Mucosa of gallbladder (tissue), 1 donor: ENCODE results near the gene HTR2A. TPM values are rescaled to one million over a fixed set of nuclear protein-coding genes. Genes with fewer than 3 reads are reported as not detected.
"Not testable (repeated sequence)": the region's sequence is repeated elsewhere in the genome, so short reads cannot be mapped to it uniquely, and the experiment has no call there.

ENCODE experiments used
- DNase-seq: peaks from one replicate; pipeline ENCODE4 v3.0.0-alpha.2; 2020; ENCODE audit warnings: low spot score
- total RNA-seq: library from RNA; stranded (reverse); gene quantifications from one replicate; pipeline ENCODE4 v1.2.1, GENCODE V29; 2021
- donor health status: DM: no; HTN: no; CAD: no.

The HTR2A gene
- total RNA-seq, 1 donor from 2014 or later: 0.66 TPM

DNA sequence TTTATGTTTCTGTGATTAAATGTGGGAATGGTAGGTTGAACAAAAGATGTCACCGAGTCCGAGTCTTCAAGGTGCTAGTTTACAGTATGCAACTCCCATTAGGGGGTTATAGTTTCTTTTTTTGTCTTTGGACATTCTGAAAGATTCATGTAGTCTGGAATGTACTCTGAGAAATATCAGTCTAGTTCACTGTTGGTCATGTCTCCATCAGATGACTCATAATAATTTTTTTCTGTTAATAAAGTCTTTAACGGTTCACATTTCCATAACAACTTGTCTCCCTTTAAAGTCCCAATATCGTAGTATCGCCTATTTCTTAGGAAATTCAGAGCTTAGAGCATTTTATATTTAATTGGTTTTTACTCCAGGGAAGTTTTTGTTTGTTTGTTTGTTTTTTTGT is 86.4 kb downstream of the HTR2A start:
- DNase-seq: no peak

DNA sequence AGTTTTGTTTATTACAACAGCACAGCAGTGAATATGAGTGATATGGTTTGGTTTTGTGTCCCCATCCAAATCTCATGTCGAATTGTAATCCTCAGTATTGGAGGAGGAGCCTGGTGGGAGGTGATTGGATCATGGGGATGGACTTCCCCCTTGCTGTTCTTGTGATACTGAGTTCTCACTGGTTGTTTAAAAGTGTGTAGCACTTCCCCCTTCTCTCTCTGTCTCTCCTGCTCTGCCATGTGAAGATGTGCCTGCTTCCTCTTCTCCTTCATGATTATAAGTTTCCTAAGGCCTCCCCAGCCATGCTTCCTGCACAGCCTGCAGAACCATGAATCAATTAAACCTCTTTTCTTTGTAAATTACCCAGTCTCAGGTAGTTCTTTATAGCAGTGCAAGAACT is 91.9 kb downstream of the HTR2A start:
- DNase-seq: not testable (repeated sequence)

DNA sequence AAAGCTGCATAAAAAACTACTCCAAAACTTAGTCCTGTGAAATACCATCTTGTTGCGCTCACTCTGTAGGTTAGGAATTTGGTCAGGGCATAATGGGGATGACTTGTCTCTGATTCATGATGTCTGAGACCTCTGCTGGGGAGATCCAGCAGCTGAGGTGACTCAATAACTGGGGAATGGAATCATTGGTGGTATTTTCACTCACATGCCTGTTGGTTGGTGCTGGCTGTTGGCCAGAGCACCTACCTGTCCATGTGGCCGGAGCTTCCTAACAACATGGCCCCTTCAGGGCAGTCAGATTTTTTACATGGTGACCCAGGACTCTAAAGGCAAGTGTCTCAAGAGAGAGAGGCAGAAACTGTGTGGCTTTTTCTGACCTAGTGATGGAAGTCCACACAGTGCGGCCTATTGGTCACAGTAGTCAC is 92.5 kb downstream of the HTR2A start:
- DNase-seq: no peak

DNA sequence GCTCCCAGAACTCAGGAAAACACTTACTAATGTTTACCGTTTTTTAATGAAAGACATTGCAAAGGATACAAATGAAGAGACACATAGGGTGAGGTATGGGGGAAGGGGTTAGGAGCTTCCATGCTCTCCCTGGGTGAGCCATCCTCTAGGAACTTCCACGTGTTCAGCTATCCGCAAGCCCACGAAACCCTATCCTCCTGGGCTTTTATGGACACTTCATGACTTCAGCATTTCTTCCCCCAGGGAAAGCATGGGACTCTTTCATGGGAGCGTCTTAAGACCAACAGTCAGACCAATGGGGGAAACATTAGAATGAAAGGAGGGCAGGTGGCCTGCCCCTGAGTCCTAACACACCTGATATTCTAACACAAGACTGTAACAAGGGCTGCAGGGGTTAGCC is 93.3 kb downstream of the HTR2A start:
- DNase-seq: no peak

DNA sequence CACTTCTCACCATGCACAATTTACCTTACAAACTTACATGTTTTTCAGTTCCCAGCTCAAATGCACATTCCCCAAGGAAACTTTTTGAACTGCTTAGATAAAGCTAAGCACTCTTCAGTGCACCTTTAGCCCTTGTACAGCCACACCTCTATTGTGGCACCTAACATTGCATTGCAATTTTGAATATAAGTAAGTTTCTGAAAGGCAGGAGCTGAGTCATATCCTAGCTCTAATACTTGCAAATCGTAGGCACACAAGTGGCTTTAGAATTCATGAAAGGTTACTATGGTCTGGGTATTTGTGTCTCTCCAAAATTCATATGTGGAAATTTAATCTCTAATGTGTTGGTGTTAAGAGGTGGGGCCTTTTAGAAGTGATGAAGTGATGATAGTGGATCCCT is 95.0 kb downstream of the HTR2A start:
- DNase-seq: no peak

DNA sequence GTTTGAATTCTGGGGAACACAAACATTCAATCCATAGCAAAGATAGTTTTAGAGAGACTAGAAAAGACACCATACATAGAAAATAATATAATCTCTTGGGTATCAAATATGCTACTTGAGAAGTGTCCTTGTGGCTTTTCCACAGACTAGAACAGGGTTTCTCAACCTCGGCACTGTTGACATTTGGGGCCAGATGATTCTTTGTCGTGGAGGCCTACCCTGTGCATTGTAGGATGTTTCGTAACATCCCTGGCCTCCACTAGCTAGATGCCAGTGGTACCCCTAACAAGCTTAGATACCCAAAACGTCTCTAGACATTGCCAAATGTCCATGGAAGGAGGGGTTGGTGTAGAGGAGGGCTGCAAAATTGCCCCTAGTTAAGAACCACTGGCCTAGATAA is 97.7 kb downstream of the HTR2A start:
- DNase-seq: no peak

DNA sequence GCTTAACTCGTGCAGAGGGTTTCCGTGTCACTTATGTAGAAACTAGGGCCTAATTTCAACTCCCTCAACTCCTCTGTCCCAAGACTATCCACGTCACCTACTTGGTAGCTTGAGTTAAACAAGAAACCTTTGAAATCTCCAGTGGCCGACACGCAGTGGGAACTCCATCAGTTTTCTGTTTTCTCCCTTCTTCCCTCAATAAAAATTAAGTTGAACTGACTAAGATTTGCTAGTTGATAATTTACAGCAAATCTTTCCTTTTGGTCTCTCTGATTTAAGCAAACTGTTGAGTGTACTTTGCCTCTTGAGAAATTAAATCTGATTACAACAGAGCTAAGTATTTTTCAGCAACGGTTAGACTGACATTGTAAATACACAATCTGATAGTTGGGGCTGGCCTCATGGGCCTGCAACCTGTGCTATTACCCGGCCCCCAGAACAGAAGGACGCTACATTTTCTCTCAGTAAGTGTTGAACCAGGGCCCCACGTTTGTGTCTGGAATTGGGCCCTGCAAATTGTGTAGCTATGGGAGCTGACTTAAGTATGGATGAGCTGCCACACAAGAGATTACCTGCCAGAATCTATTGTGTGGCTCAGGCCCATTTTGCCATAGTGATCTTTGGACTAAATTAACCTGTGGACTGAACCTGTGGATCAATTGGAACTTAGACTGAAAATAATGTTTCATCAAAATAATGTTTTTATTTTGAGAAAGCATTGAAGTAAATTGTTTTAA is 99.2 kb downstream of the HTR2A start:
- no peak for DNase-seq

DNA sequence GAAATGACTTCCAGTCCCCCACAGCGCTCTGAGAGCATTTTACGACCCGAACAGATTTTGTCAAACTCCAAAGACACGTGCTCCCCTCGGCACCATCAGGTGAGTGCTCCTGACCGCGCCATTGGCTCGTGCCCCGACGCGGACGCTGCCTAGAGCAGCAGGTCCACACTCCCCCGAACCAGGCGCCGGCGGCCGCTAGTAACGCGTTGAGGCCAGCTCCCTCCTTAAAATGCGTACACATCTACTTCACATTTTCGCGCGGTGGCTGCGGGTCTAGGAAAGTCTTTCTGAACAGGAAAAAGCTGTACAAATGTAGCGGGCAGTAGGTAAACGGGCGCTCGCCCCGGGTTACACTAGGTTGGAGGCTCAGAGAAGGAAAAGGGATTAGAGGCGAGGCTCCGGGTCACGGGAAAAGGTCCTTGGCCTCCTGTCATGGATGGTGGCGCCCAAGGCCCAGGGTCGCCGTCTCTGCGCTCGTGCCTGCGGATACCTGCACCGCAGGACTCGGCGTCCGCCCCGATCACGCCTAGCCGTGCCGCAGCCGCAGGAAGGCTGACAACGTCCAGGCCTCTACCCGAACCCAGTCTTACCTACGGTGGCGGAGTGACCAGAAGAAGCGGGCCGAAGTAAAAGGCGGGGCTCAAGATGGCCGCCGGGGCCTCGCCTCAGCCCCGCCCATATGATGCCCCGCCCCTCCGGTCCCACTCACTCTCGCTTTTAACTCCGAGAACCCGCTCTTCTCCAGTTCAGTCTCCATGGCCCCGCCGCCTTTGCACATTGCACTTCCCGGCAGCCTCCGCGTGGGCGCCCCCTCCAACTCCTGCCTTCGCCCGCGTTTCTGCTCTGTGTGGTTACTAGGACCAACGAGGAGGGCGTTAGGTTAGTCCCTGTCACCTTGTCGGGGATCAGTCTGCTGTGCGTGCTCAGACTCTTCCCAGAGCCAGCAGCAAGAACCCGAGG is 100.1 kb downstream of the HTR2A start, which contains the start of gene ESD:
Gene ESD (minus strand): TSS at position 647 of the 960 bp plus-strand sequence. CDS start 5,748 bp downstream, outside the sequence.
- DNase-seq: peak; percentile 94

DNA sequence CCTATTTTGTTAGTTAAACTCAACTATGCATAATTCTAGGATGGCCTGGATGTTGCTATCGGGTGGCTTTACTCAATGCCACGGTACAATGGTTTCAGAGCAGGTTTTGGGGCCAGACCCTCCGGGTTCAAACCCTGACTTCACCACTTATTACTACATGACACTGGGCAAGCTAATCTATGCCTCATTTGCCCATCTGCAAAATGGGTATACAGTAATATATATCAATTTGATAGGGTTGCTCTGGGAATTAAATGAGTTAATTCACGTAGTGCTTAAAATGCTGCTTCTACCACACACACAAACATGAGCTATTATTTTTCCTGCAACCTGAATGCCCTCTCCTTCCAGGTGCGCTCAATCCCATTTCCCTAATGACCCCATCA is 100.7 kb downstream of the HTR2A start:
- no peak for DNase-seq

DNA sequence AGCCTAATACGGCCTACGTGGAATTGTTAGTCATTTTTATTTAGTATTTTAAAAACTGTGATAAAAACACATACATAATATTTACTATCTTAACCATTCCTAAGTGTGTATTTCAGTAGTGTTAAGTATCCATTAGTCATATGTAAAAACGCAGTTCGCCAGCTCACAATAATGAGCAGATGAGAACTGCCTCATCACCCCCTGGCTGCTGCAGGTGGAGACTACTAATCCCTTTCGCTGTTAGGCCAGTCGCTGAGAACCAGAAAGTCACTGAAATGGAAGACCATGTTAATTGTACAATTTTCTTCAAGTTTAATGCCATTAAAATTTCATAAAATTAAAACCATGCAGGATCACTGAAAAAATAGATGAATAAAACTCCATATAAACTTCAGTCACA is 101.5 kb downstream of the HTR2A start:
- DNase-seq: no peak

DNA sequence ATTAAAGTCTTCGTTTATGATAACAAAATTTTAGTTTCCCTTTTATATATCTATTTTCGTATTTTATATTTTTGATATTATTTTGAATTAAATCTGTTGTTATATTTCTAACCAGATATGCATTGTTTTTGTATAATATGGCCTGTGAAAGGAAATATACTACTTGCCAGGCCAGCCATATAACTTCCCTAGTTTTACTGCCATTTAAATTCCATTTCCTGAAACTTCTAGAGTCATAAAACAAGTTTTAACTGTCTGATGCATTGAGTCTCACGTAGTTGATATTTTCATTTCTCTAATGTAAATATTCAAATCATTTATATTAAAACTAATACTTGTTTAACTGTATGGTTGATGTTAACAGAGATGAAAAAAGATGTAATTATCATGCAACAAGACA is 113.3 kb downstream of the HTR2A start:
- DNase-seq: no peak

DNA sequence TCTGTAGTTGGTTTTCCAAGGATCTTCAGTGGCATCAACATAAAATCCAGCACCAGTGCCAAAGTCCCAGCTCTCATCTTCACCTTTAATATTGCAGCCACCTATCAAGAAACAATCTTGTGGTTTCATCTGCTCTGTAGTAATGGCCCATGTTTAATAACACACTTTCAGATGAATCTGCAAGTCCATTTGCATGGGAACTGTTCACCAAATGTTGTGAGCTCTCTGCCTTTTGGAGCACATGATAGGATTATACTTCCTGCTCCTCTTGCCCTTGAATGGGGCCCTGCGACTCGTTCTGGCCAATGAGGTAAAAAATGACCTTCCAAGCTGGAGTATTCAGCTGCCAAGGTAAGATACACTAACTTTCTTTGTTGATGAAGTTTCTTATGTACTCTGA is 114.2 kb downstream of the HTR2A start:
- no peak for DNase-seq

DNA sequence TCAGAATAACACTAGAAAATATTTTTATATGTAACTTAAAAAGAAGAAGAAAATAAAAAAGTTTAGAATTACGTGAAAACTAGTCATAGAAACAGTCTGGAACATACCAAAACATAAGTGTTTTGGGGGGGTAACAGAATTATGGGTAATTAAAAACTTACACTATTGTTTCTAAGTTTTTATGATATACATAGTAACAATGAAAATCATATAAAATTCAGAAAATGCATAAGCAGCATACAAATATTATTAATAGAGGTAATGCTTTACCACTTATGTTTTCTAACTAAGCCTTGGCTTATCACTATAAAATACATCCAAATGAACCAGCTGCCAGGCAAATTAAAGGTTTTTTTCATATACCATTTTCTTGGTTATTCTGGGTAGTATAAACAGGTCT is 114.8 kb downstream of the HTR2A start:
- DNase-seq: no peak

Other genes with a start within 250 kb of the HTR2A start
- gene ESD, start 99.9 kb downstream of the HTR2A start, total RNA-seq: 86.8 TPM